Mesendoderm (in vitro differentiated cells): ENCODE measurements around the gene EEF2K.
"Not testable (repeated sequence)": the region's sequence is repeated elsewhere in the genome, so short reads cannot be mapped to it uniquely, and the experiment has no call there.

Experiments
- DNase-seq: peaks from one replicate; pipeline ENCODE4 v3.0.0; 2013
- H2AK5ac ChIP-seq: 2 replicates; pipeline ENCODE4 v1.6.1; 2013; ENCODE audit warnings: low read length, inconsistent platforms
- H2BK120ac ChIP-seq: 2 replicates; pipeline ENCODE4 v1.6.1; 2013; ENCODE audit warnings: low read depth, mild to moderate bottlenecking, low read length, moderate library complexity, mixed read lengths
- H2BK15ac ChIP-seq: replicated peaks from 2 replicates; pipeline ENCODE4 v1.6.1; 2013; ENCODE audit warnings: low read depth, mild to moderate bottlenecking, moderate library complexity
- H2BK5ac ChIP-seq: 2 replicates; pipeline ENCODE4 v1.6.1; 2013; ENCODE audit warnings: low read length, inconsistent platforms
- H3K18ac ChIP-seq: 2 replicates; pipeline ENCODE4 v1.6.1; 2013; ENCODE audit warnings: mild to moderate bottlenecking, low read length, mixed read lengths
- H3K23ac ChIP-seq: one replicate; pipeline ENCODE4 v1.6.1; 2013; ENCODE audit warnings: low read length
- H3K27ac ChIP-seq: 2 replicates; pipeline ENCODE4 v1.5.1; 2013; ENCODE audit warnings: low read depth, mild to moderate bottlenecking, inconsistent platforms, low read length, moderate library complexity
- H3K27me3 ChIP-seq: 2 replicates; pipeline ENCODE4 v1.6.1; 2013; ENCODE audit warnings: low read length, control low read depth, mild to moderate bottlenecking, inconsistent platforms; ENCODE audit not compliant: insufficient read depth, poor library complexity
- H3K36me3 ChIP-seq: 2 replicates; pipeline ENCODE4 v1.6.1; 2013; ENCODE audit warnings: low read length, inconsistent platforms; ENCODE audit not compliant: control insufficient read depth, insufficient read depth
- H3K4ac ChIP-seq: one replicate; pipeline ENCODE4 v1.6.1; 2013; ENCODE audit warnings: low read depth, mild to moderate bottlenecking, low read length, moderate library complexity
- H3K4me1 ChIP-seq: 2 replicates; pipeline ENCODE4 v1.6.1; 2013; ENCODE audit warnings: low read depth, low read length, inconsistent platforms; ENCODE audit not compliant: control insufficient read depth
- H3K4me2 ChIP-seq: 2 replicates; pipeline ENCODE4 v1.6.1; 2013; ENCODE audit warnings: low read length
- H3K4me3 ChIP-seq: 2 replicates; pipeline ENCODE4 v1.5.1; 2013; ENCODE audit warnings: mild to moderate bottlenecking, low read length
- H3K56ac ChIP-seq: one replicate; pipeline ENCODE4 v1.6.1; 2013; ENCODE audit warnings: low read length
- H3K79me1 ChIP-seq: 2 replicates; pipeline ENCODE4 v1.6.1; 2013; ENCODE audit warnings: low read length, inconsistent platforms
- H3K79me2 ChIP-seq: 2 replicates; pipeline ENCODE4 v1.6.1; 2013; ENCODE audit warnings: mild to moderate bottlenecking, low read length; ENCODE audit not compliant: control insufficient read depth, insufficient read depth
- H3K9ac ChIP-seq: 2 replicates; pipeline ENCODE4 v1.6.1; 2013; ENCODE audit warnings: low read length, inconsistent platforms
- H4K5ac ChIP-seq: one replicate; pipeline ENCODE4 v1.6.1; 2013; ENCODE audit warnings: low read length
- H4K8ac ChIP-seq: one replicate; pipeline ENCODE4 v1.6.1; 2013; ENCODE audit warnings: low read depth, mild to moderate bottlenecking, control low read depth, low read length, moderate library complexity
- WGBS: extraction: QIAGEN DNeasy Blood & Tissue Kit; methylation state at CpG from one replicate; pipeline ENCODE4 v1.1.7; 2013; ENCODE audit warnings: low lambda C conversion rate, missing lambda C conversion rate; ENCODE audit not compliant: insufficient coverage; ENCODE audit errors: extremely low coverage; 5-methylcytosine and 5-hydroxymethylcytosine counted together

Gene EEF2K

GRCh38 chr16:22164482-22164881 lies 41.6 kb upstream of the EEF2K start:
- no CpG with 5 or more reads among the region's 5 CpGs for WGBS

GRCh38 chr16:22165508-22166285 lies 40.4 kb upstream of the EEF2K start:
- no CpG with 5 or more reads among the region's 16 CpGs for WGBS
- no peak overlapping the region for H3K23ac ChIP-seq
- H3K27me3 ChIP-seq = no peaks in the 10 kb centered on the region
- no peaks in the 10 kb centered on the region for H3K4me1 ChIP-seq
- no peaks in the 10 kb centered on the region for H3K79me1 ChIP-seq
- H2BK15ac ChIP-seq = no peak overlapping the region
- no peak for DNase-seq
- no peak overlapping the region for H3K4me2 ChIP-seq
- no peak overlapping the region for H3K4me3 ChIP-seq
- H3K27ac ChIP-seq = no peak overlapping the region
- no peak overlapping the region for H2AK5ac ChIP-seq
- no peak overlapping the region for H4K5ac ChIP-seq
- no peak overlapping the region for H3K9ac ChIP-seq
- H3K18ac ChIP-seq = no peak overlapping the region
- H4K8ac ChIP-seq = no peak overlapping the region
- no peak overlapping the region for H3K4ac ChIP-seq
- no peaks in the 10 kb centered on the region for H3K79me2 ChIP-seq
- no peak overlapping the region for H3K56ac ChIP-seq
- H2BK5ac ChIP-seq = no peak overlapping the region
- no peaks in the 10 kb centered on the region for H3K36me3 ChIP-seq
- no peak overlapping the region for H2BK120ac ChIP-seq

More at GRCh38 chr16:22164482-22164881, 41.6 kb upstream of the EEF2K start:
- no peak overlapping the region for H3K56ac ChIP-seq
- no peak overlapping the region for H4K5ac ChIP-seq
- H3K4ac ChIP-seq = no peak overlapping the region
- H3K4me2 ChIP-seq = no peak overlapping the region
- H3K36me3 ChIP-seq = no peaks in the 10 kb centered on the region
- no peak overlapping the region for H3K4me3 ChIP-seq
- no peak overlapping the region for H2BK5ac ChIP-seq
- no peaks in the 10 kb centered on the region for H3K27me3 ChIP-seq
- H2AK5ac ChIP-seq = no peak overlapping the region
- no peak overlapping the region for H4K8ac ChIP-seq
- H3K79me1 ChIP-seq = no peaks in the 10 kb centered on the region
- H2BK120ac ChIP-seq = no peak overlapping the region
- H3K23ac ChIP-seq = no peak overlapping the region
- H3K27ac ChIP-seq = no peak overlapping the region
- DNase-seq = no peak
- H3K18ac ChIP-seq = no peak overlapping the region
- H3K9ac ChIP-seq = no peak overlapping the region
- H2BK15ac ChIP-seq = no peak overlapping the region
- no peaks in the 10 kb centered on the region for H3K4me1 ChIP-seq
- H3K79me2 ChIP-seq = no peaks in the 10 kb centered on the region

DNA sequence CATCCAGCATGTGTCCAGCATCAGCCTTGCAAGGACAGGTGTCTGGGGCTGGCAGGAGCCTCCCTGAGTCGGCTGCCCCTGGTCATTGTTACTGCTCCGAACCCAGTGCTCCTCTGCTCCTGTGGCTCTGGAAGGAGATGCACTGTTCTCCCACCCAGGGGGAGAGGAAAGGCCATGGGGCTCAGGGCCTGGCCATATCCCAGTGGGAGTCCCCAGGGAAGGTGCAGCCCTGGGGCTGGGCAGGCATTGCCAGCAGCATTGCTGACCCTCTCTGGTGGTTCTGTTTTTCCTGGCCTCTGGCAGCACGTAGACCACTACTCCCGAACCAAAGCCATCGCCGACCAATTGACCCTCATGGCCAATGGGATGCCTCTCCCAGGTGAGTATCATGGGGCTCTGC lies 34.1 kb upstream of the EEF2K start:
- Histone ChIP-seq H3K4me1 (no peaks in the 10 kb centered on the region), H2BK5ac (no peak overlapping the region), H3K56ac (no peak overlapping the region), H4K8ac (no peak overlapping the region), H3K27ac (no peak overlapping the region), H3K4me3 (no peak overlapping the region), H3K36me3 (no peaks in the 10 kb centered on the region), H3K4me2 (no peak overlapping the region), H3K18ac (no peak overlapping the region), H3K23ac (no peak overlapping the region), H3K27me3 (no peaks in the 10 kb centered on the region), H2AK5ac (no peak overlapping the region), H3K79me1 (no peaks in the 10 kb centered on the region), H3K79me2 (no peaks in the 10 kb centered on the region), H2BK15ac (no peak overlapping the region), H3K4ac (no peak overlapping the region), H3K9ac (no peak overlapping the region), H2BK120ac (no peak overlapping the region), H4K5ac (no peak overlapping the region)
- WGBS = no CpG with 5 or more reads among the region's 6 CpGs
- DNase-seq = no peak

- not testable (repeated sequence) for H3K27me3 ChIP-seq, DNase-seq, H3K4me3 ChIP-seq, H3K9ac ChIP-seq, H3K79me2 ChIP-seq, H3K23ac ChIP-seq, H3K18ac ChIP-seq, H2AK5ac ChIP-seq, H2BK15ac ChIP-seq, H2BK5ac ChIP-seq, H3K79me1 ChIP-seq, H3K56ac ChIP-seq, H4K8ac ChIP-seq, H3K4ac ChIP-seq, H2BK120ac ChIP-seq, H4K5ac ChIP-seq, H3K4me2 ChIP-seq, H3K27ac ChIP-seq, H3K36me3 ChIP-seq, H3K4me1 ChIP-seq
- WGBS = no CpG with 5 or more reads among the region's 1 CpG
Observed at GRCh38 chr16:22172642-22173041, 33.4 kb upstream of the EEF2K start.

GRCh38 chr16:22174642-22175041 lies 31.4 kb upstream of the EEF2K start:
- Histone ChIP-seq H2BK5ac (no peak overlapping the region), H3K56ac (no peak overlapping the region), H3K4ac (no peak overlapping the region), H2BK120ac (no peak overlapping the region), H3K27me3 (no peaks in the 10 kb centered on the region), H3K4me1 (no peaks in the 10 kb centered on the region), H4K8ac (no peak overlapping the region), H2BK15ac (no peak overlapping the region), H2AK5ac (no peak overlapping the region), H3K4me3 (no peak overlapping the region), H4K5ac (no peak overlapping the region), H3K9ac (no peak overlapping the region), H3K27ac (no peak overlapping the region), H3K23ac (no peak overlapping the region), H3K36me3 (no peaks in the 10 kb centered on the region), H3K79me2 (no peaks in the 10 kb centered on the region), H3K4me2 (no peak overlapping the region), H3K18ac (no peak overlapping the region), H3K79me1 (no peaks in the 10 kb centered on the region)
- DNase-seq = no peak
- WGBS = no CpG with 5 or more reads among the region's 9 CpGs
